ENCODE measurements around the gene PLTP. TPM values are rescaled to one million over a fixed set of nuclear protein-coding genes. Genes with fewer than 3 reads are reported as not detected.

The PLTP gene
- total RNA-seq, 2 donors from 2014 or later: 53.6 to 221 TPM

DNA sequence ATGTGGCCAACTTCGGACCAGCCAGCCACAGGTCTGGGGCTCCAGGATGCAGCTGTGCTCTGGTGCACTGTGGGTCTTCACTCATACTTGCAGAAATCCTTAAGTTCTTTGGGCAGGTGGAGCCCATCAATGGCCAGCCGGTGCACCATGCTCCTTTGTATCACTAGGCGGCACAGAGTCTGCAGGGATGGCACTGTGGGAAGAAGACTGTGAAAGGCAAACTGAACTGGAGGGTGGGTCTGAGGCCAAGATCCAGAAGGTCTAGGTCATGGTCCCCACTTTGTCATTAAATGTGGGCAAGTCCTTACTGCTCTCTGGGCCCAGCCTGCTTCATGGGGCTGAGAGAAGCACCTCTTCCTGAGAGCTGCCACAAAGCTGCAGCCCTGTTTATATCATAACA is 23.3 kb downstream of the PLTP start:
- no peak overlapping the region for H3K27ac ChIP-seq
- H3K27me3 ChIP-seq: no peaks in the 10 kb centered on the region
- peaks cover 12% of the 10 kb centered on the region for H3K36me3 ChIP-seq
- no peaks in the 10 kb centered on the region for H3K9me3 ChIP-seq
- H3K4me3 ChIP-seq: no peak overlapping the region
- TF ChIP-seq, protein P1, sequence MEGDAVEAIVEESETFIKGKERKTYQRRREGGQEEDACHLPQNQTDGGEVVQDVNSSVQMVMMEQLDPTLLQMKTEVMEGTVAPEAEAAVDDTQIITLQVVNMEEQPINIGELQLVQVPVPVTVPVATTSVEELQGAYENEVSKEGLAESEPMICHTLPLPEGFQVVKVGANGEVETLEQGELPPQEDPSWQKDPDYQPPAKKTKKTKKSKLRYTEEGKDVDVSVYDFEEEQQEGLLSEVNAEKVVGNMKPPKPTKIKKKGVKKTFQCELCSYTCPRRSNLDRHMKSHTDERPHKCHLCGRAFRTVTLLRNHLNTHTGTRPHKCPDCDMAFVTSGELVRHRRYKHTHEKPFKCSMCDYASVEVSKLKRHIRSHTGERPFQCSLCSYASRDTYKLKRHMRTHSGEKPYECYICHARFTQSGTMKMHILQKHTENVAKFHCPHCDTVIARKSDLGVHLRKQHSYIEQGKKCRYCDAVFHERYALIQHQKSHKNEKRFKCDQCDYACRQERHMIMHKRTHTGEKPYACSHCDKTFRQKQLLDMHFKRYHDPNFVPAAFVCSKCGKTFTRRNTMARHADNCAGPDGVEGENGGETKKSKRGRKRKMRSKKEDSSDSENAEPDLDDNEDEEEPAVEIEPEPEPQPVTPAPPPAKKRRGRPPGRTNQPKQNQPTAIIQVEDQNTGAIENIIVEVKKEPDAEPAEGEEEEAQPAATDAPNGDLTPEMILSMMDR (IDR thresholded peaks at IDR 0.05): no peak
- no peak for DNase-seq (ENCODE audit: low spot score)
- H3K4me1 ChIP-seq: peaks cover 0 to 38% of the 10 kb centered on the region in 2 donors

DNA sequence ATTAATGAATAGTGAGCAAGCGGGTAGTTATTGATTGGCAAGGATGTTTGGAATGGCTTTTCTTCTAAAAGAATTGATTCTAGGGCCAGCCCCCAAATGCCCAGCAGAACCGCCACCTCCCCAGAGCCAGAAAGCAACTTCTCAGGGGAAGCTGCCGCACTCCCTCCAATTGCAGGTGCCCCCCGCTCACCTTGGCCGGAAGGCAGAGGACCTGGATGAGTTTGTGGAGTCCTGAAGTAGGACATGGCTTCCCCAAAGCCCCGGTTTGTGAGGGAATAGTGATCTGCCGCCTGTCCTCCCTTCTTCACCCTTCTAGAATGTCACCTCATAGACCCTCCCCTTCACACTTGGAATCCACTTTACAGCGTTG is 24.6 kb downstream of the PLTP start, which contains the start of gene SPATA25:
SPATA25 (minus strand) TSS at position 277 of the 370 bp plus-strand sequence; CDS start at position 245, 32 bp downstream.
- no peaks in the 10 kb centered on the region for H3K9me3 ChIP-seq
- TF ChIP-seq, protein P1 (IDR thresholded peaks at IDR 0.05): no peak
- peaks cover 0 to 31% of the 10 kb centered on the region in 2 donors for H3K4me1 ChIP-seq
- H3K4me3 ChIP-seq: no peak within 1 kb of the TSS
- H3K27ac ChIP-seq: no peak within 1 kb of the TSS
- H3K27me3 ChIP-seq: no peaks in the 10 kb centered on the region
- DNase-seq (ENCODE audit: low spot score): no peak
- peaks cover 9% of the 10 kb centered on the region for H3K36me3 ChIP-seq

DNA sequence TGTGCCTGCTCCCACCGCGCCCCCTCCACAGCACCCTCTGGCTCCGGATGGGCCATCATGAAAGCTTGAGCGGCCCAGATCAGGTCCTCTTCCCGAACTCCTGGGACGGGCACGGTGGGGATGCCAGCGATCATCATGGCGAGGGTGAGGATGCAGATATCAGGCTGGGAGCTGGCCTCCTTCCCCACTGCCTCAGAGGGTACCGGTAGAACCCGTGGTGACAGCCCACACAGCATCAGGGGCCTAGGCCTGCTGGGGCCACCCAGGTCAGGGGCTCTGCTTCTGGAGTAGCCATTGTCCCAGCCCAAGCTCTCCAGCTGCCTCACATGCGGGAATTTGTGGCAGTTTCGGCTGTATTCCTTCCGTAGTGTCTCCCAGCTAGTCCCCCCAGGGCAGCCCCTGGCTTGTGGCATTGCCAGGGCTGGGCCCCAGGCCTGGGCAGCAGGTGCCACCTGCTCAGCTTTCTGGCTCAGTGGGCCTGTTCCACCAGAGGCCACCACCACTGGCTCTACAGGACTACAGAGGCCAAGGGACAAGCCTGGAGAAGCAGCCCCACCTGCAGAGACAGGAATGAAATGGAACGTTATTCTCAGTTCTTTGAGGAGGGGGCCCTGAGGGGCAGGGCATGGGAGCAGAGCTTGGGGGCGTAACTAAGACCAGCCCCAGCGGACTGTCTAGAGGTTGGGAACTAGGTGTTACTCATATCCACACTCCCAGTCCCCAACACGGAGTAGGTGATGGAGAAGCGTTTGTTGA is 25.2 kb downstream of the PLTP start:
- DNase-seq (ENCODE audit: low spot score): no peak

DNA sequence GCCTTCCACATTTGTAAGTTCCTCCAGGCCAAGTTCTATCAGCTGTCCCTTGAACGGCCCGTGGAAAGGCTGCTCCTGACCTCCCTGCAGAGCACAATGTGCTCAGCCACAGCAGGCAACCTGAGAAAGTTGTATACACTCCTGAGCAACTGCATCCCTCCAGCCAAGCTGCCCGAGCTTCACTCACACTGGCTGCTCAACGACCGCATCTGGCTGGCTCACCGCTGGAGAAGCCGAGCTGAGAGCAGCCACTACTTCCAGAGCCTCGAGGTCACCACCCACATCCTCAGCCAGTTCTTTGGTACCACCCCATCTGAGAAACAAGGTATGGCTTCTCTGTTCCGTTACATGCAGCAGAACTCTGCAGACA is 28.9 kb downstream of the PLTP start:
- Histone ChIP-seq H3K9me3 (no peaks in the 10 kb centered on the region), H3K36me3 (peaks cover 11% of the 10 kb centered on the region), H3K4me1 (peaks cover 0 to 26% of the 10 kb centered on the region in 2 donors), H3K27me3 (no peaks in the 10 kb centered on the region), H3K4me3 (no peak overlapping the region), H3K27ac (no peak overlapping the region)
- no peak for DNase-seq (ENCODE audit: low spot score)
- TF ChIP-seq, protein P1 (IDR thresholded peaks at IDR 0.05): no peak

More for the DNA sequence above, 25.2 kb downstream of the PLTP start:
- no peak overlapping the region for H3K27ac ChIP-seq
- H3K4me3 ChIP-seq: no peak overlapping the region
- TF ChIP-seq, protein P1 (IDR thresholded peaks at IDR 0.05): no peak
- H3K4me1 ChIP-seq: peaks cover 0 to 29% of the 10 kb centered on the region in 2 donors
- no peaks in the 10 kb centered on the region for H3K9me3 ChIP-seq
- H3K36me3 ChIP-seq: peaks cover 9% of the 10 kb centered on the region
- H3K27me3 ChIP-seq: no peaks in the 10 kb centered on the region

DNA sequence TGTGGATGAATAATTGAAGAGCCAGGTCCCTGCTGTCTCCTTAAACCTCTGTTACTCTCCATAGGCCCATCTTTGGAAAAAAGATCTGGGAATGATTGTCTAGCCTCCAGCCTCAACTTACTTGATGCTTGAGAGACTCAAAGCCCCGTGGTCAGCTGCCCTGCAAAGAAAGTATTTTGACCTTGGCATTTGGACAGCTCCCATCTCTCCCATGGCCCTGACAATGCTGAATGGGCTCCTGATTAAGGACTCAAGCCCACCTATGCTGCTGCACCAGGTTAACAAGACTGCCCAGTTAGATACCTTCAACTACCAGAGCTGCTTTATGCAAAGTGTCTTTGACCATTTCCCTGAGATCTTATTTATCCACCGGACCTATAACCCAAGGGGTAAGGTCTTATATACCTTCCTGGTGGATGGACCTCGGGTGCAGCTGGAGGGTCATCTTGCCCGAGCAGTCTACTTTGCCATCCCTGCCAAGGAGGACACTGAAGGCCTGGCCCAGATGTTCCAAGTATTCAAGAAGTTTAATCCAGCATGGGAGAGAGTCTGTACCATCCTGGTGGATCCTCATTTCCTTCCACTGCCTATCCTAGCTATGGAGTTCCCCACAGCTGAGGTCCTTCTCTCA is 29.4 kb downstream of the PLTP start:
- TF ChIP-seq, protein P1 (IDR thresholded peaks at IDR 0.05): no peak
- Histone ChIP-seq H3K27ac (no peak overlapping the region), H3K4me1 (peaks cover 0 to 26% of the 10 kb centered on the region in 2 donors), H3K27me3 (no peaks in the 10 kb centered on the region), H3K36me3 (peaks cover 16% of the 10 kb centered on the region), H3K9me3 (no peaks in the 10 kb centered on the region), H3K4me3 (no peak overlapping the region)
- no peak for DNase-seq (ENCODE audit: low spot score)
